Measurements from ENCODE around the gene SRRM3.
"Not testable (repeated sequence)": the region's sequence is repeated elsewhere in the genome, so short reads cannot be mapped to it uniquely, and the experiment has no call there.

Gene SRRM3

DNA sequence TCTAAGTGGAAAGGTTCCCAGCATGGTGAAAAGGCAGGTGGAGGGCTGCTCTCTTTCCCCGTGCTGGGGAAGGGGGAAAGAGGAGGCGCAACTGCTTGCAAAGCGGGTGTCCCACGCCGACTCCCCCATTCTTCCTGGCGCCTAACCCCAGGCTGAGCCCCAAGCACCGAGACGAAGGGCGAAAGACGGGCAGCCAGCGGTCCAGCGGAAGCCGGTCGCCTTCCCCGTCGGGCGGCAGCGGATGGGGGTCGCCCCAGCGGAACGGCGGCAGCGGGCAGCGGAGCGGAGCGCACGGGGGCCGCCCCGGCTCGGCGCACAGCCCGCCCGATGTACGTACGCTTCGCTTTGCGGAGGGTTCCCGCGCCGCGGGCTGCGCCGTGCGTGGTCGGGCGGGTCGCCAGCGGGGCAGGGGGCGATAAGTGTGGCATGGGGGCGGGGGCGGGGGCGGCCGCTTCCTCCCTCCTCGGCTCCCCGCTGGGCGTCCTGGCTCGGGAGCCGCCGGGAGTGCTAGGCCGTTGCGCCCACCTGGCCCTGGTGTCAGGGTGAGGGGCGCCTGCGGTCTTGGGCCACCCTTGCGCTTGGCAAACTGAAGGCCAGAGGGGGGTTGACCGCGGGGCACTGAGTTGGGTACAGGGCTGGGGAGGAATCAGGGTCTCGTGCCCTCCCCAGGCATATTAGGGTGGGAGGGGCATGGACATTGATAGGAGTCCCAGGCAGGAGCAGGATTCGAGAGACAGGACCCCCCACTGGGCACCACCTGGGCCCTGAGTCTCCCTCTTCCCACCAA, 65.6 kb downstream of the SRRM3 start:
- FAIRE-seq, result no peak

DNA sequence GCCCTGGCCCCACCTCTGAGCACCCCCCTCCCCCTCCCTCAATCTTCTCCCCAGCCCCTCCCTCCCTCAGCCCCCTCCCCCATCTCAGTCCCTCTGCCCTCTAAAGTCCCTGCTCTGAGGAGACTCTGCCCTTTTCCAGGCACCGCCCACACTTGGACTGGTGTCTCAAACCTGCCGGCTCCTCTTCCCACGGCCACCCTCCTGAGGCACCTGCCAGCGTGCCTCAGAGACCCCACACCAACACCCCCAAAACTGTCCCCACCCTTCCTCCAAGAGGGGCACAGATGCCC, 66.1 kb downstream of the SRRM3 start:
- FAIRE-seq, result no peak

DNA sequence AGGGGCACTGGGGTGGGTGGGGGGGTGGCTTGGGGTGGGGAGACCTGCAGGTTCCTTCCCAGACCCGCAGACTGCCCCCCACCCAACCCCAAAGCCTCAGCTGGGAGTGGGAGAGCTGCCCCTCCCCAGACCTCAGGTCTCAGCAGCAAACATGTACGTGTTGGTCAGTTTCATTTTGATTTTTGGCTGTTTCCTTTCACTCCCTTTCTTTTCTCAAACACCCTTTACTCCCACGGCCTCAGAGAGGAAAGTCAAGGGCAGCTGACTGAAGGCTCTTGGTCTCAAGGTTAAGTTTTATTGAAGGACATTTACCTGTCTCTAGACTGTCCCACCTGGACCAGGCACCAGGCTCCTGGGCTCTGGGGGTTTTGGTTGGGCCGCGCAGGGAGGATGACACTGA, 66.7 kb downstream of the SRRM3 start:
- FAIRE-seq, result no peak

DNA sequence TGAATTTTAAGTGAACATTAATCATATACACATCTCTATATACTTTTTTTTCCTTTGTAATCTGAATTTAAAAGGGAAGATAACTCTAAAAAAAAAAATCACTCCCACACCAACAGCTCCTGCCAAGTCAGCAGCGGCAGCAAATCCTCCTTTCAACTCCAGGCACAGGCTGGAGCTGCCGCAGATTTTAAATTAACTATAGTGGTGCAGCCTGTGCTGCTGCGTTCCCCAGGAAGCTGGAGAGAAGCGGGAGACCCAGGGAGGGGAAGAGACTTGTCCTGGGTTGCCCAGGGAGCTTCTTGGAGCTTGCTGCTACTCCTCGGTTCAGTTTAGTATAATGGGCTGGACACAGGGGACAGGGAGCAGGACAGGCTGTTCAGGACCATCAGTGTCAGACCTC, 68.2 kb downstream of the SRRM3 start:
- no peak for FAIRE-seq

DNA sequence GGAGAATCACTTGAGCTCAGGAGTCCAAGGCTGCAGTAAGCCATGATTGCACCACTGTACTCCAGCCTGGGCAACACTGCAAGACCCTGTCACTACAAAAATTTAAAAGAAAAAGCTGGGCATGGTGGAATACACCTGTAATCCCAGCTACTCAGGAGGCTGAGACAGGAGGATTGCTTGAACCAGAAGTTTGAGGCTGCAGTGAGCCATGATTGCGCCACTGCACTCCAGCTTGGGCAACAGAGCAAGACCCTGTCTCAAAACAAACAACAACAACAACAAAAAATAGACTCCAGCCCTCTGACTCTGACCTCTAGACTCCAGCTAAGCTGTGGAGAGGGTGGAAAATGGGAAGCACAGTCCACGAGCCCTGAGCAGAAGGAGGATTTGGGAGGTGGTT, 69.7 kb downstream of the SRRM3 start:
- not testable (repeated sequence) for FAIRE-seq

DNA sequence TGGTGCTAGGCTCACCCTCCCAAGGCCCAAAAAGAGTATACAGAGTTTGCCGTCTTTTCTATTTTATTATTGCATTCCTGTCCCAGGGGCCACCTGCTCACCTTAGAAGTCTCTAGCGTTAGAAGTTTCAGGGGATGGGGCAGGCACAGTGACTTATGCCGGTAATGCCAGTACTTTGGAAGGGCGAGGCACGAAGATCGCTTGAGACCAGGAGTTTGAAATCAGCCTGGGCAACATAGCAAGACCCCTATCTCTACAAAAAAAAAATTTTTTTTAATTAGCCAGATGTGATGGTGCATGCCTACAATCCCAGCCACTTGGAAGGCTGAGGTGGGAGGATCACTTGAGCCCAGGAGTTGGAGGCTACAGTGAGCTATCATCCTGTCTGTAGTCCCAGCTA, 70.4 kb downstream of the SRRM3 start:
- FAIRE-seq, result no peak

DNA sequence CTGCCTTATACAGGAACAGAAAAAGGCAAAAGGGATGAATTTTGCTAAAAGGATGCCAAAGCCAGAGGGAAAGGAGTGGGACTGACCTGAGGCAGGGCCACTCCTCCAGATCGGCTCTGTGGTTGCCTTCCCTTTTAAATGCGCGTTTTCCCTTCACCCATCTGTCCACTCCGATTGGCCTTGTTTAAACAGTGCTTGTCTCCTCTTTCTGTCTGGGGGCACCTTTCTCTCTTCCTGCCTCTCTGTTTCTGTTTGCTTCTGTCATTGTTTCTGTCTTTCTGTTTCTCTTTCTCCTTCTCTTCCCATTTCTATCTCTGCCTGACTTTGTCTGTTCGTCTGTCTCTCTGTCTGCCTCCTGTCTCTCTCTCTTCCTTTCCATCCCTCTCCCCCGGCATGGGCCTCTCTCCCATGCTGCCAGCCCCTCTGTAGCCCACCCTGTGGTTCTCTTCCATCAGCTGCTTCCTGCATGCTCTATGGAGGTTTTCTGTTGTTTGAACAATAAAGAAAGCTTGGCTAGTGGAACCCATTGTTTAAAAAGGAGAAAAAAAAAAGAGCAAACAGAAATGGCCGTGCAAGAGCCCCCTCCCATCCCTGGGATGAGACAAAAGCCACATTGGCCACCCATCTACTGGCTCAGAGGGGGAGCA, 71.3 kb downstream of the SRRM3 start:
- no peak for FAIRE-seq

DNA sequence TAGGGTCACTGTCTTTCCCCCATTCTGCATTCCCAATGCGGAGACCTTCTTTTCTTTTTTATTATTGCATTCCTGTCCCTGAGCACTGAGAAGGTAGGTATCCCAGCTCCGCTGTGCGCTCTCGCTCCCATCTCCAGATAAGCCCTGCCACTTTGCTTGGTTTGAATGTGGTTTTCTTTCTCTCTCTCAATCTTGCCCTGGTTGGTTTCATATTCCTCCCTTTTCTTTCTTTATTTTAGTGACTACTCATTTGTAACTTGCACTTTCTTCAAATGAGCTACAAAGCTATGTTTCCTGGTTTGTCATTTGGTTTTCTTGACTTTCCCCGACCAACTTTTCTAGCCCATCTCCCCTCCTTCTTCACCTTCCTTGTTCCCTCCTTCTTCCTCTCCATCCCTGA, 71.8 kb downstream of the SRRM3 start:
- no peak for FAIRE-seq

DNA sequence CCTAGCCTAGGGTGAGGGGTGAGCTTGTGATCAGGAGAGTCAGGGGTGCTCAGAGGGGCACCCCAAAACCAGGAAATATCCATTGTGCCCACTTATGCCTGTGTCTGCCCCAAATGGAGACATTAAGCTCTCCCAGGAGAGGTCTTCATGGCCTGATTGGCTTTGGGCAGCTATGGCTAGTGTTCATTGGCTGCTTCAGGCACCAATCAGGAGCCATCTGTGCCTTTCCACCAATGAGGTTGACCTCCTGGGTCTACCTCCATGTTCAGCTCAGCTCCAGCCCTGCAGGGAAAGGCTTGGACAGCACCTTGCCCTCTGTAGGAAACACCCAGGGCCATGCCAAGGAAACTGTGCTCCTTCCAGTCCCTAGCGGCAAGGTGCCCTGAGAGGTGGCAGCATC, 76.8 kb downstream of the SRRM3 start:
- no peak for FAIRE-seq

DNA sequence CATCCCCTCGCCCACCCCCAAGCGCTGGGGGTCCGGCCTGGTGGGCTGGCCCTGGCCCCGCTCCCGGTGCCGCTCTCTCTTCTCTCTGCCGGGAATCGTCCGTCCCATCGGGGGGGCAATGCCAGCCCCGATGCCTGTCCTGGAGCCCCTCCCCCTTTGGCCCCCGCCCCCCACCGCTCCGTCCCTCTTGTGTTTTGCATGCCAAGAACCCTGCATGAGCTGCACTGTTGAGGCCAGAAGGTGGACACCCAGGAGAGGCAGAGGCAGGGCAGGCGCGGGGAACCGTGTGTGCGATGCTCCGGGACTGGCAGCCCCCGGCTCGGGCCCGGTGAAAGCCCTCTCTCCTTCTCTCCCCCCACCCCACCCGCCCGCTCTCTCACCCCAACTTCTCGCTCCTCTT, 78.7 kb downstream of the SRRM3 start:
- no peak for FAIRE-seq

DNA sequence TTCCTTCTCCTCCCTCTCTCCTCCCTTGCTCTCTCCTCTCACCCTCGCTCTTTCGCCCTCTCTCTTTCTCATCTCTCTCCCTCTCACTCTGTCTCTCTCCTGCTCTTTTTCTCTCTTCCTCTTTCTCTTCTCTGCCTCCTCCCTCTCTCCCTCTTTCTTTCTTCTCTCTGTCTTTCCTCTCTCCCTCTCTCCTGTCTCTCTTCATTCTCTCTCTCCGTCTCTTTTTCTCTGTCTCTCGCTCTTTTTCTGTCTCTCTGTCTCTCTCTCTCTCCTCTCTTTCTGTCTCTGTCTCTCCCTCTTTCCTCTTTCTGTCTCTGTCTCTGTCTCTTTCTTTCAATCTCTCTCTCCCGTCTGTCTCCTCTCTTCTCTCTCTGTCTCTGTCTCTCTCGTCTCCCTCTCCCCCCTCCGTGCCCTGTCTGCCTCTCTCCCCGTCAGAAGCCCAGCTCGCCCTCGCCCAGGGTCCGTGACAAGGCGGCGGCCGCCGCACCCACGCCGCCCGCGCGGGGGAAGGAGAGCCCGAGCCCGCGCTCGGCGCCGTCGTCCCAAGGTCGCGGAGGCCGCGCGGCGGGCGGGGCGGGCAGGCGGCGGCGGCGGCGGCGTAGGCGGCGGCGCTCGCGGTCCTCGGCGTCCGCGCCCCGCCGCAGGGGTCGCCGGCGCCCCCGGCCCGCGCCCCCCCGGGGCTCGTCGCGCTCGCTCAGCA, 79.5 kb downstream of the SRRM3 start:
- FAIRE-seq, result no peak

DNA sequence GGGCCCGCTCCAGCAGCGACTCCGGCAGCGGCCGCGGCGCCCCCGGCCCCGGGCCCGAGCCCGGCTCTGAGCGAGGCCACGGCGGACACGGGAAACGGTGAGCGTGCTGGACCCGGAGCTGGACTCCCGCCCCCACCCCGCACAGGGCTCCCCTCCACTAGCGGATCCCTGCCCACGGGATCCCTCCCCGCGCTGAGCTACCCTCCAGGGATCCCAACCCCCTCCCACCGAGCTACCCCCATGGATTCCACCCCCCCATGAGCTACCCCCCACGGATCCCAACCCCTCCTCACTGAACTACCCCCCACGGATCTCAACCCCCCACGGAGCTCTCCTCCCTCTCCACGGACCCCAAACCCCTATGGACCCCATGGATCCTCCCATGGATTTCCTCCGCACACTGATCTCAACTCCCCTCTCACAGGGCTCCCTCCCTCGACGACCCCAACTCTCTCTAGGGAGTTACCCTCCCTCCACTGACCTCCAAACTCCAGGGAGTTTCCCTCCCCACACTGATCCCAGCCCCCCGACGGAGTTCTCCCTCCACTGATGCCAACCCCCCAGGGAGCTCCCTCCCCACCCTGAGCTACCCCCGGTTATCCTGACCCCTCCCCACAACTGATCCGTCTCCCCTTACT, 80.1 kb downstream of the SRRM3 start:
- no peak for FAIRE-seq

DNA sequence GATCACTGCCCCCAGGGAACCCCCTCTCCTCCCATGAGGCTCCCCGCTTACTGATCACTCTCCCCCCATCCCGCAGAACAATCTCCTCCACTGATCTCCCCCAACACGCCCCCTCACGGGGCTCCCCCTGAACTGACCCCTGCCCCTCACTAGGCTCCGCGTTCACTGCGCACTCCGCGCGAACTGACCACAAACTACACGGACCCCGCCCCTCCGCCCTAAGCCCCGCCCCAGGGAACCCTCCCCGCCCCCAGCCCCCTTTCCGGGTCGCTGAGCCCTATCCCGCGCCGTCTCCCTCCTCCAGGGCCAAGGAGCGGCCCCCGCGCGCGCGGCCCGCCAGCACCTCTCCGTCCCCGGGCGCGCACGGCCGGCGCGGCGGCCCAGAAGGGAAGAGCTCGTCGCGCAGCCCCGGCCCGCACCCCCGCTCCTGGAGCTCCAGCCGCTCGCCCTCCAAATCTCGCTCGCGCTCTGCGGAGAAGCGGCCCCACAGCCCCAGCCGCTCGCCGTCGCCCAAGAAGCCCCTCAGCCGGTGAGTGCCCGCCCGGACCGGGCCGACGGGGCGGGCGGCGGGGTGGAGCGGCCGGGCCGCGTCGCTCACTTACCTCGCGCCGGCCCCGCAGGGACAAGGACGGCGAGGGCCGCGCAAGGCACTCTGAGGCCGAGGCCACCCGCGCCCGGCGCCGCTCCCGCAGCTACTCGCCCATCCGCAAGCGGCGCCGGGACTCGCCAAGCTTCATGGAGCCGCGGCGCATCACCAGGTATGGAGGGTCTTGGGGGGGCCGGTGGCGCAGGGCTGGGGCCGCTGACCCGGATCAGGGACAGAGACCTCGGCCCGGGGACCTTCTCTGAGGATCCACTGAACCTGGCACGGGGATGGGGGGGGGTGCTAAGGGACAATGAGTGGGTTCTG, 80.9 kb downstream of the SRRM3 start:
- FAIRE-seq, result no peak

DNA sequence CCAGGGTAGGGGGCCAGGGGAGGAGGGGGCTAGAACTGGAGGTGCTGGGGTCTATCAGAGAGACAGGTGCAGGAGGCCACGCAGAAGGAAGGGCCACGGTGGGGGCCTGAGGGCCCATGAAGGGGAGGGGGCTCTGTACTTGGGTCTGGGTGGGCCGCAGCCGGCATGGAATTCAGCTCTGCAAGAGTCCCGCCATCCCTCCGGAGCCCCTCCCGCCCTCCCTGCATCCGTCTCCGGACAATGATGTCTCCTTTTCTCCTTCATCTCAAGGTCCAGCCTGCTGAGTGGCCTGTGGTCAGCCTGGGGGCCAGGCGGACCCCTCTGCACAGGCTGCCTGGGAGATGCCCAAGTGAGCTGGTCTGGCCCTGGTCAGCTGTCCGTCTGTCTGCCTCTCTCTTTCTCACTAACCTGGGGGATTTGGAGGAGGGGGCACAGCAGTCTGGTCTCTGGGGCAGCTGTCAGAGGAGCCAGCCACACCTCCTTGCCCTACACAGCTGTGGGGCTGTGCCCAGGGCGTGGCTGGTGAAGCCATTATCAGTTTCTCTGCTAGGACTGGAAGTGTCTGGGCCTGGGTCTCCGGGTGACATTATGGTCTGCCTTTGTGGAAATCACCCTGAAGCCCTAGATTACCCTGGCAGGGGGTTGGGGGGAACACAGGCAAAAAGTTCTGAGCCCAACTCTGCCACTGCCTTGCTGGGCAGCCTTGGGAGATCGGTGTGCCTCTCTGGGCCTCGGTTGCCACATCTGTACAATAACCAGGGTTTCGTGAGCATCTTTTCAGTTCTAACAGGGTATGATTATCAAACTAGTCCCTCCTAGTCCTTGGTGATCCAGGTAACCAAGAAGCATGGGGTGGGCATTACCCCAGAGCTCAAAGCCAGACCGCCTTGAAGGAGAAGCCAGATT, 81.8 kb downstream of the SRRM3 start:
- FAIRE-seq, result no peak

DNA sequence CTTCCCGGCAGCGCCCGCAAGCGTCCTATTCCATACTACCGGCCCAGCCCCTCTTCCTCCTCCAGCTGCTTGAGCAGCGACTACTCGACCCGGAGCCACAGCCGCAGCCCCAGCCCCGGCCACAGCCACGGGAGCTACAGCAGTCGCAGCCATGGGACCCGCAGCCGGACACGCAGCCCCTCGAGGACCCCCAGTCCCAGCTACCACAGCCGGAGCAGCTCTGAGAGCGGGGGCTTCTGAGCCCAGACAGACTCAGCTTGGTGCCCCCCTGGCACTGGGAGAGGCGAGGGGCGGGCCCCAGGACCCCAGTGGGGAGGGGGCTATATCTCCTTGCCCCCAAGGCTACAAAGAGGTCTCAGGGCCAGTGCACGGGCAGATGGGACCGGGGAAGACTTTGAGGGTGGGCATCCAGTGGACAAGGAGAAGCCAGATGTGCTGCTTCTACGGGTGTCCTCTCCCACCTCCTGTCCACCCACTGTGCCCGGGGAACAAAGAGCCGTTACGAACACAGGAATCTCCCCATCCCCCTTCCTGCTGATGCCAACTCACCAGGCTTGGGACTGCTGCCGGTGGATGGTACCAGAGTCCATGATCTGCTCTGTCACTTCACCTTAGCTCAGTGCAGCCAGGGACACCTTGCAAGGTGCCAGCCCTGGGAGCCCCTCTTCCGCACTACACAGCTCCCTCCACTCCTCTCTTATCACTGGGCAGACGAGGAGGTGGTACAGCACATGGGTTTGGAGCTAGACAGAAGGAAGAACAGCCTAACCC, 84.1 kb downstream of the SRRM3 start:
- no peak for FAIRE-seq

DNA sequence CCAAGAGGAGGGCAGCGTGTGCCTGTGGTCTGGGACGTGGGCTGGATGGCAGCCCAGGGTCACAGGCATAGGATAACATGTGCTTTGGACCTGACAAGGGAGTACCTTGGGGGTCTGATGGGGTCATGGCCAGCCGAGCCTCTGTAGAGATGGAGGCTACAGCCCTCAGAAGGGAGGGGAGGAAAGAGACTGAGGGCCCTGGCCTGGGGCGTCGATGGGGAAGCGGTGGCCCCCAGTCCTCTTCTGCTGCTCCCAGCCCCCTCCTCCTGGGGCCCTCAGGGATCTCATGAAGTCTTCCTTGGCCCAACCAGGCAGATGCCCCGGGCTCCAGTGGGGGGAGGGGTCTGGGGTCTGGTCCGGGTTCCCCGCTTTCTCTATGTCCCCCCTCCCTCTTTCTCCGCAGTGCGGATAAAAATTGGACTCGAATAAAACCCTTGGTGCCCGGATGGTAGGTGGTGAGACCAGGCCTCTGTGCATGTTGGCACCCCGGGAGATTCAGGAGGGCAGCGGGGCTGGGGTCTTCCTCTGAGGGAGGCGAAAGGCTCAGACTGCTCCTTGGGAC, 85.2 kb downstream of the SRRM3 start:
- no peak for FAIRE-seq

DNA sequence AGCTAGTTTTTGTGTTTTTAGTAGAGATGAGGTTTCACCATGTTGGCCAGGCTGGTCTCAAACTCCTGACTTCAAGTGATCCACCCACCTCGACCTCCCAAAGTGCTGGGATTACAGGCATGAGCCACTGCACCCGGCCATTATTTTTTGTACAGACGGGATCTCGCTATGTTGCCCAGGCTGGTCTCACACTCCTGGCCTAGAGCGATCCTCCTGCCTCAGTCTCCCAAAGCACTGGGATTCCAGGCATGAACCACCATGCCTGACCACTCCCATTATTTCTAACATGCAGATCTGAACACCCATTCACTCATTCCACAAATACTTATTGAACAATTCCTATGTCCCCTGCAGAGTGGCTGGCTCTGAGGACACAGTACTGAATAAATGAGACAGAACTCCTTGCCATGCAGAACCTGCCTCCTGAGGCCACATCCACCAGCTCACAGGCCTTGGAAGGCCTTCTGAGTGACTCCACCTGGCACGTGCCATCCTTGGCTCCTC, 89.2 kb downstream of the SRRM3 start:
- not testable (repeated sequence) for FAIRE-seq

DNA sequence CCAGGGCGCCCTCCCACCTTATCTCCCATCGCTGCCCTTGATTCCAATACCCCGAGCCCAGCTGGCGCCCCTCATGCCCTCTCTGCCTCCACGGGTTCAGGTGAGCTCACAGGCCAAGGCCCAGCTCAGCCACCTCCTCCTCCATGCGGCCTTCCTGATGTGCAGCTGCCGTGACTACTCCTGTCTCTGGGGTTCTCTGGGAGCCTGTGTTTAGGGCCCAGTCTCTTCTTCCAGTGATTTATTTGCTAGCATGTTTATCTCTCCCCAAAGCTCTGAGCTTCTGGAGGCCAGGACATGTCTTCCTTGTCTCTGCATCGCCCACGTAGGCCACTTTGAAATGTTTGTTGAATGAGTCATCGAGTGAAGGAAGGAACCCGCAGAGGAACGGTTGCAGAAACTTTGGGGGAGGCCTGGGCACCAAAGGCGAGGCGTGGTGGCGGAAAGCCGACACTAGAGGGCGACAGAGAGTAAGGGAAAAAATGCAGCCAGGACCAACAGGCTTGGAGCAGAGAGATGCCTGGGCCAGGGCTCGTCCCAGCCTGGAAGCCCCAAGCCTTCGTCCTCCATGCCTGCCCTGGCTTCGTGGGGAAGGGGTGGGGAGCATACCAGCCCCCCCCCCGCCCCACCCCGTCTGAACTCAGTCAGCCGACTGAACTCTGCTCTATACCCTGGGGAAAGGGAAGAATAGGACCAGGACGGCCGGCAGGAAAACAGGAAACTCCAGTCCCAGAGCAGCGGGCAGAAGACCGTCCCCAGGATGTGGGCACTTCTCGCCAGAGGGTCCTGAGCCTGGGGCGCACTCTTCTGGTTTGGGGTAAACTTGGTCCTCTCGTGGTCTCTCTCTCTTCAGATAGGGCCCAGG, 89.9 kb downstream of the SRRM3 start:
- FAIRE-seq, result no peak

DNA sequence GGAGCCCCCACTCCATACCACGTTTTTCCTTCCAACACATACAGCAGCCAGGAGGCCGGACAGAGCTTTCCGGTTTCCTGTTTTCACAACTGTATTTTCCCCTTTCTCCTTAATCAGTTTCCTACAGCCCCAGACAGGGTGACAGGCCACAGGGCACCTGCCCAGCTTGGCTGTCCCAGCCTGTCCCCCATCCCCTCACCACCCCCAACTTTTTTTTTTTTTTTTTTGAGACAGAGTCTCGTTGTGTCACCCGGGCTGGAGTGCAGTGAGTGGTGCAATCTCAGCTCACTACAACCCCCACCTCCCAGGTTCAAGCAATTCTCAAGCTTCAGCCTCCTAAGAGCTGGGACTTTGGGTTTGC, 90.5 kb downstream of the SRRM3 start:
- FAIRE-seq, result no peak
